ENCODE data around the gene DHRS1. TPM values are rescaled to one million over a fixed set of nuclear protein-coding genes. Genes with fewer than 3 reads are reported as not detected.

DHRS1 gene
- total RNA-seq = 32.7 TPM
- polyA plus RNA-seq (ENCODE audit: insufficient read depth, low read depth, low replicate concordance) = 56.7 TPM
- long read RNA-seq, donor 1, transcript DHRS1-201 (9 exons, 1,480 nt) = major isoform, 7 of 28 reads
- long read RNA-seq, donor 1, transcript DHRS1-205 (1 exons, 528 nt) = major isoform, 7 of 28 reads
- long read RNA-seq, donor 1, partial matches to known transcripts = 7 of 28 reads
- long read RNA-seq, donor 1, other reads (novel, unspliced or antisense) = 6 of 28 reads
- long read RNA-seq, donor 2, transcript DHRS1-205 (1 exons, 528 nt) = minor isoform, 6 of 23 reads
- long read RNA-seq, donor 2, transcript DHRS1-201 (9 exons, 1,480 nt) = major isoform, 13 of 23 reads
- long read RNA-seq, donor 2, partial matches to known transcripts = 0 of 23 reads
- long read RNA-seq, donor 2, other reads (novel, unspliced or antisense) = 0 of 23 reads
- long read RNA-seq, donor 3, transcript DHRS1-201 (9 exons, 1,480 nt) = major isoform, 17 of 25 reads
- long read RNA-seq, donor 3, transcript DHRS1-205 (1 exons, 528 nt) = minor isoform, 6 of 25 reads
- long read RNA-seq, donor 3, partial matches to known transcripts = 0 of 25 reads
- long read RNA-seq, donor 3, other reads (novel, unspliced or antisense) = 0 of 25 reads
- long read RNA-seq, donor 4, transcript DHRS1-201 (9 exons, 1,480 nt) = major isoform, 11 of 16 reads
- long read RNA-seq, donor 4, partial matches to known transcripts = 0 of 16 reads
- long read RNA-seq, donor 4, other reads (novel, unspliced or antisense) = 0 of 16 reads
- long read RNA-seq, donor 5, partial matches to known transcripts = 0 of 2 reads
- long read RNA-seq, donor 5, other reads (novel, unspliced or antisense) = 0 of 2 reads
- long read RNA-seq, donor 6, transcript DHRS1-205 (1 exons, 528 nt) = major isoform, 5 of 11 reads
- long read RNA-seq, donor 6, partial matches to known transcripts = 0 of 11 reads
- long read RNA-seq, donor 6, other reads (novel, unspliced or antisense) = 0 of 11 reads
- long read RNA-seq, donor 7, transcript DHRS1-201 (9 exons, 1,480 nt) = minor isoform, 14 of 34 reads
- long read RNA-seq, donor 7, transcript DHRS1-205 (1 exons, 528 nt) = major isoform, 16 of 34 reads
- long read RNA-seq, donor 7, partial matches to known transcripts = 0 of 34 reads
- long read RNA-seq, donor 7, other reads (novel, unspliced or antisense) = 3 of 34 reads
- long read RNA-seq, donor 8, transcript DHRS1-205 (1 exons, 528 nt) = minor isoform, 10 of 23 reads
- long read RNA-seq, donor 8, transcript DHRS1-201 (9 exons, 1,480 nt) = major isoform, 12 of 23 reads
- long read RNA-seq, donor 8, partial matches to known transcripts = 0 of 23 reads
- long read RNA-seq, donor 8, other reads (novel, unspliced or antisense) = 0 of 23 reads
- long read RNA-seq, donor 9, transcript DHRS1-201 (9 exons, 1,480 nt) = major isoform, 6 of 10 reads
- long read RNA-seq, donor 9, partial matches to known transcripts = 0 of 10 reads
- long read RNA-seq, donor 9, other reads (novel, unspliced or antisense) = 0 of 10 reads
- long read RNA-seq, donor 10, transcript DHRS1-211 (2 exons, 1,181 nt) = major isoform, 5 of 17 reads
- long read RNA-seq, donor 10, transcript DHRS1-201 (9 exons, 1,480 nt) = major isoform, 5 of 17 reads
- long read RNA-seq, donor 10, transcript DHRS1-205 (1 exons, 528 nt) = major isoform, 5 of 17 reads
- long read RNA-seq, donor 10, partial matches to known transcripts = 0 of 17 reads
- long read RNA-seq, donor 10, other reads (novel, unspliced or antisense) = 0 of 17 reads

GRCh38 chr14:24299255-24300191 lies at the start of gene DHRS1, which contains the start of gene NOP9:
TSS of gene DHRS1 (minus strand) at chr14:24299780. CDS start at chr14:24299106, 674 bp downstream.
TSS of gene NOP9 (plus strand) at chr14:24299850. CDS start at chr14:24299955, 105 bp downstream.
- Histone ChIP-seq H3K27me3 (ENCODE audit: control insufficient read depth, insufficient read depth, low read length) (no peaks in the 10 kb centered on the region), H3K36me3 (ENCODE audit: control insufficient read depth in 2 of 3, insufficient read depth in 3 of 3, low read length in 3 of 3) (peaks cover 12 to 48% (median 32%) of the 10 kb centered on the region in 3 donors), H3K9ac (ENCODE audit: low read length in 3 of 3) (peak within 1 kb of the TSS; percentile 75 to 86 (median 83)), H3K9me3 (ENCODE audit: control insufficient read depth in 2 of 3, insufficient read depth in 1 of 3, low read length in 3 of 3) (no peaks in the 10 kb centered on the region), H3K27ac (ENCODE audit: low read depth in 2 of 2, low read length in 2 of 2) (peak within 1 kb of the TSS; percentile 76 to 80), H3K4me3 (ENCODE audit: low read length in 3 of 3) (peak within 1 kb of the TSS; percentile 71 to 95 (median 92)), H3K4me1 (ENCODE audit: control insufficient read depth in 2 of 3, insufficient read depth in 2 of 3, low read depth in 1 of 3, low read length in 3 of 3) (peaks cover 0 to 17% (median 8%) of the 10 kb centered on the region in 3 donors)
- FAIRE-seq (no peak), DNase-seq (peak; percentile 93 to 97 (median 96))
- peak; percentile 17 for TF ChIP-seq CTCF (IDR thresholded peaks at IDR 0.05; ENCODE audit: borderline replicate concordance, extremely low read depth, insufficient read depth)
- intact Hi-C loops (cut with DNase I) = loop anchor here (10.0 kb wide), 1 partner anchor 45 kb away; no protein-coding TSS in a partner anchor

- no peak for DNase-seq
- intact Hi-C loops (cut with DNase I) = no loop called here
- Histone ChIP-seq H3K9ac (ENCODE audit: low read length in 3 of 3) (no peak overlapping the region), H3K4me1 (ENCODE audit: control insufficient read depth in 2 of 3, insufficient read depth in 2 of 3, low read depth in 1 of 3, low read length in 3 of 3) (peaks cover 0 to 4% (median 0%) of the 10 kb centered on the region in 3 donors), H3K4me3 (ENCODE audit: low read length in 3 of 3) (no peak overlapping the region), H3K27me3 (ENCODE audit: control insufficient read depth, insufficient read depth, low read length) (no peaks in the 10 kb centered on the region), H3K27ac (ENCODE audit: low read depth in 2 of 2, low read length in 2 of 2) (no peak overlapping the region), H3K36me3 (ENCODE audit: control insufficient read depth in 2 of 3, insufficient read depth in 3 of 3, low read length in 3 of 3) (no peaks in the 10 kb centered on the region), H3K9me3 (ENCODE audit: control insufficient read depth in 2 of 3, insufficient read depth in 1 of 3, low read length in 3 of 3) (no peaks in the 10 kb centered on the region)
- no peak for FAIRE-seq
- TF ChIP-seq CTCF (IDR thresholded peaks at IDR 0.05; ENCODE audit: borderline replicate concordance, extremely low read depth, insufficient read depth) = no peak
Measured at GRCh38 chr14:24348186-24348585, 48.6 kb upstream of the DHRS1 start.

Data from kidney (tissue), 22 donors.